ENCODE data around the gene MAST3.
A peak's percentile ranks its signal among the peaks of the same experiment; 100 is the strongest.

The MAST3 gene

GRCh38 chr19:18097217-18097992 lies at the start of gene MAST3:
MAST3 (plus strand) TSS chr19:18097778; CDS start chr19:18097793, 15 bp downstream.
- DNase-seq (ENCODE audit: low spot score): peak; percentile 97

GRCh38 chr19:18049385-18049784 lies 48.2 kb upstream of the MAST3 start:
- DNase-seq (ENCODE audit: low spot score): no peak

- no peak for DNase-seq (ENCODE audit: low spot score)
Observed at GRCh38 chr19:18051887-18052286, 45.7 kb upstream of the MAST3 start.

GRCh38 chr19:18053576-18054219 lies 43.9 kb upstream of the MAST3 start:
- no peak for DNase-seq (ENCODE audit: low spot score)

GRCh38 chr19:18055967-18056366 lies 41.6 kb upstream of the MAST3 start:
- no peak for DNase-seq (ENCODE audit: low spot score)

- no peak for DNase-seq (ENCODE audit: low spot score)
Observed at GRCh38 chr19:18057557-18057956, 40.0 kb upstream of the MAST3 start.

- peak; percentile 80 for DNase-seq (ENCODE audit: low spot score)
Observed at GRCh38 chr19:18058208-18059009, 39.2 kb upstream of the MAST3 start.

GRCh38 chr19:18059297-18059696 lies 38.3 kb upstream of the MAST3 start:
- DNase-seq (ENCODE audit: low spot score): no peak

- no peak for DNase-seq (ENCODE audit: low spot score)
Observed at GRCh38 chr19:18059902-18060301, 37.7 kb upstream of the MAST3 start.

GRCh38 chr19:18060472-18060871 lies 37.1 kb upstream of the MAST3 start:
- DNase-seq (ENCODE audit: low spot score): no peak

- DNase-seq (ENCODE audit: low spot score): no peak
Observed at GRCh38 chr19:18062028-18062427, 35.5 kb upstream of the MAST3 start.

GRCh38 chr19:18063463-18063862 lies 34.1 kb upstream of the MAST3 start:
- no peak for DNase-seq (ENCODE audit: low spot score)

- DNase-seq (ENCODE audit: low spot score): no peak
Observed at GRCh38 chr19:18065173-18065495, 32.4 kb upstream of the MAST3 start.

GRCh38 chr19:18068395-18068794 lies 29.2 kb upstream of the MAST3 start:
- no peak for DNase-seq (ENCODE audit: low spot score)

- DNase-seq (ENCODE audit: low spot score): no peak
Observed at GRCh38 chr19:18069383-18069782, 28.2 kb upstream of the MAST3 start.

GRCh38 chr19:18070181-18070580 lies 27.4 kb upstream of the MAST3 start:
- DNase-seq (ENCODE audit: low spot score): no peak

GRCh38 chr19:18072335-18072734 lies 25.2 kb upstream of the MAST3 start:
- no peak for DNase-seq (ENCODE audit: low spot score)

GRCh38 chr19:18073197-18073596 lies 24.4 kb upstream of the MAST3 start:
- no peak for DNase-seq (ENCODE audit: low spot score)

- DNase-seq (ENCODE audit: low spot score): no peak
Observed at GRCh38 chr19:18074192-18074591, 23.4 kb upstream of the MAST3 start.

GRCh38 chr19:18083929-18084684 lies 13.5 kb upstream of the MAST3 start:
- DNase-seq (ENCODE audit: low spot score): no peak

- DNase-seq (ENCODE audit: low spot score): no peak
Observed at GRCh38 chr19:18085702-18086457, 11.7 kb upstream of the MAST3 start.

Measured in HuH-7.5 (cell line).